ENCODE measurements around the gene AKAP12. TPM values are rescaled to one million over a fixed set of nuclear protein-coding genes. Genes with fewer than 3 reads are reported as not detected.

The AKAP12 gene
- polyA plus RNA-seq, 1 donor (not counting 4 experiments of a cell fraction or from before 2014, with no cell fraction given), result 0.56 TPM

DNA sequence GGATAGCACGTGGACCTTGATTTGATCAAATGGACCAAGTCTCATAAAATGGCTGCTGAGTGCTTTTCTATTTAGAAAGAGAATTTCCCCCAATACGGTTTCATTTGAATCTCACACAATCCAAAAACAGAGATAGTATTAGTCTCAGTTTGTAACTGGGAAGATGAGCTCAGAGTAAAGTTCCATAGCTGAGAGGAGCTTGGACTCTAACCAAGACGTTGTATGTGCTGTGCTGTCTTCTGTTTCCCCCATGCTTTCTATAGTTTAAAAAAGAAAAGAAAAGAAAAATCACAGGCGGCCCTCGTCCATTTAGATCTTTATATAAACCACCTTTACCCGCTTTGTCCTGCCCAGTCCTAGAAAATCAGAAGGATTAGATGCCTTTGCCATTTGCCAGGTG lies 58.1 kb downstream of the AKAP12 start:
- FAIRE-seq, result no peak
- Histone ChIP-seq H3K79me2 (ENCODE audit: control insufficient read depth, insufficient read depth, low read length) (no peaks in the 10 kb centered on the region), H2AFZ (ENCODE audit: control insufficient read depth, low read length) (no peak overlapping the region)

DNA sequence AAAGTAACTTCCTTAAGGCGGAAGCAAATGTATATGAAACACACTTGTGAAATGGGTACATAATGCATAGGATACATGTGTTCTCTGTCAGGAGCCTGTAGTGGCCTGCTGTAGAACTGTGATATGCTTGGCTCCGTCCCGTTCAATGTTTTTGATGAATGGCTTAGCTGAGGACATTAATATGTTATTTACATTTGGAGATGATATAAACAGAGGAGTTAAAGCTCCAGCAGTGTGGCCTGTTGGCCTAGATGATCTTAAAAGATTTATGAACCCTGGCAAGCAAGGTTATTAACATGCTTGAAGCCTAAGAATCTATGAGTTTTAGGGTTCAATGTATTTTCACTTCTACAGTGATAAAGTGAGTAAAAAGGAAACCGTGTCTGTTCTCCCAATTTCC lies 59.2 kb downstream of the AKAP12 start:
- H3K27ac ChIP-seq (ENCODE audit: control insufficient read depth, insufficient read depth, low read length), result no peak overlapping the region
- no peak overlapping the region for H3K9ac ChIP-seq (ENCODE audit: control insufficient read depth, extremely low read depth, insufficient read depth, low read length)
- no peaks in the 10 kb centered on the region for H3K36me3 ChIP-seq (ENCODE audit: control insufficient read depth in 2 of 2, extremely low read depth in 1 of 2, insufficient read depth in 2 of 2, low read length in 2 of 2)
- no peaks in the 10 kb centered on the region for H3K9me3 ChIP-seq (ENCODE audit: control insufficient read depth, low read depth, low read length)
- no peaks in the 10 kb centered on the region for H3K79me2 ChIP-seq (ENCODE audit: control insufficient read depth, insufficient read depth, low read length)
- no peaks in the 10 kb centered on the region for H3K9me1 ChIP-seq (ENCODE audit: control insufficient read depth, extremely low read depth, insufficient read depth, low read length)
- no peaks in the 10 kb centered on the region for H4K20me1 ChIP-seq (ENCODE audit: control insufficient read depth, extremely low read depth, insufficient read depth, low read length)
- DNase-seq (ENCODE audit: low read depth, low spot score), result no peak
- no peaks in the 10 kb centered on the region for H3K4me1 ChIP-seq (ENCODE audit: control insufficient read depth, extremely low read depth, insufficient read depth, low read length)
- TF ChIP-seq EZH2 (IDR thresholded peaks at IDR 0.05; ENCODE audit: low read length), result no peak
- TF ChIP-seq, protein P1, sequence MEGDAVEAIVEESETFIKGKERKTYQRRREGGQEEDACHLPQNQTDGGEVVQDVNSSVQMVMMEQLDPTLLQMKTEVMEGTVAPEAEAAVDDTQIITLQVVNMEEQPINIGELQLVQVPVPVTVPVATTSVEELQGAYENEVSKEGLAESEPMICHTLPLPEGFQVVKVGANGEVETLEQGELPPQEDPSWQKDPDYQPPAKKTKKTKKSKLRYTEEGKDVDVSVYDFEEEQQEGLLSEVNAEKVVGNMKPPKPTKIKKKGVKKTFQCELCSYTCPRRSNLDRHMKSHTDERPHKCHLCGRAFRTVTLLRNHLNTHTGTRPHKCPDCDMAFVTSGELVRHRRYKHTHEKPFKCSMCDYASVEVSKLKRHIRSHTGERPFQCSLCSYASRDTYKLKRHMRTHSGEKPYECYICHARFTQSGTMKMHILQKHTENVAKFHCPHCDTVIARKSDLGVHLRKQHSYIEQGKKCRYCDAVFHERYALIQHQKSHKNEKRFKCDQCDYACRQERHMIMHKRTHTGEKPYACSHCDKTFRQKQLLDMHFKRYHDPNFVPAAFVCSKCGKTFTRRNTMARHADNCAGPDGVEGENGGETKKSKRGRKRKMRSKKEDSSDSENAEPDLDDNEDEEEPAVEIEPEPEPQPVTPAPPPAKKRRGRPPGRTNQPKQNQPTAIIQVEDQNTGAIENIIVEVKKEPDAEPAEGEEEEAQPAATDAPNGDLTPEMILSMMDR (optimal IDR thresholded peaks at IDR 0.05 in 1 of 3, IDR thresholded peaks at IDR 0.05 in 1 of 3, conservative IDR thresholded peaks at IDR 0.05 in 1 of 3; ENCODE audit: extremely low read depth in 1 of 3, insufficient read depth in 2 of 3, low read length in 3 of 3), result no peak
- peaks cover 4% of the 10 kb centered on the region for H3K27me3 ChIP-seq (ENCODE audit: control insufficient read depth, extremely low read depth, insufficient read depth, low read length)
- dilution Hi-C loops (cut with MboI; ENCODE audit: extremely low pct_ligation_motif_present, low sequenced_read_pairs), result no loop called here
- no peak overlapping the region for H3K4me3 ChIP-seq (ENCODE audit: control insufficient read depth in 2 of 3, extremely low read depth in 1 of 3, insufficient read depth in 2 of 3, low read depth in 1 of 3, low read length in 3 of 3)
- H2AFZ ChIP-seq (ENCODE audit: control insufficient read depth, low read length), result no peak overlapping the region
- no peak overlapping the region for H3K4me2 ChIP-seq (ENCODE audit: control insufficient read depth, extremely low read depth, insufficient read depth, low read depth, low read length)
- no peak for FAIRE-seq

More for the DNA sequence above, 58.1 kb downstream of the AKAP12 start:
- H3K9me1 ChIP-seq (ENCODE audit: control insufficient read depth, extremely low read depth, insufficient read depth, low read length), result no peaks in the 10 kb centered on the region
- no peaks in the 10 kb centered on the region for H3K4me1 ChIP-seq (ENCODE audit: control insufficient read depth, extremely low read depth, insufficient read depth, low read length)
- H3K9me3 ChIP-seq (ENCODE audit: control insufficient read depth, low read depth, low read length), result no peaks in the 10 kb centered on the region
- dilution Hi-C loops (cut with MboI; ENCODE audit: extremely low pct_ligation_motif_present, low sequenced_read_pairs), result no loop called here
- no peaks in the 10 kb centered on the region for H4K20me1 ChIP-seq (ENCODE audit: control insufficient read depth, extremely low read depth, insufficient read depth, low read length)
- H3K27me3 ChIP-seq (ENCODE audit: control insufficient read depth, extremely low read depth, insufficient read depth, low read length), result peaks cover 4% of the 10 kb centered on the region
- H3K9ac ChIP-seq (ENCODE audit: control insufficient read depth, extremely low read depth, insufficient read depth, low read length), result no peak overlapping the region
- DNase-seq (ENCODE audit: low read depth, low spot score), result no peak
- H3K27ac ChIP-seq (ENCODE audit: control insufficient read depth, insufficient read depth, low read length), result no peak overlapping the region
- H3K4me3 ChIP-seq (ENCODE audit: control insufficient read depth in 2 of 3, extremely low read depth in 1 of 3, insufficient read depth in 2 of 3, low read depth in 1 of 3, low read length in 3 of 3), result no peak overlapping the region
- H3K36me3 ChIP-seq (ENCODE audit: control insufficient read depth in 2 of 2, extremely low read depth in 1 of 2, insufficient read depth in 2 of 2, low read length in 2 of 2), result no peaks in the 10 kb centered on the region
- TF ChIP-seq EZH2 (IDR thresholded peaks at IDR 0.05; ENCODE audit: low read length), result no peak
- TF ChIP-seq, protein P1 (optimal IDR thresholded peaks at IDR 0.05 in 1 of 3, IDR thresholded peaks at IDR 0.05 in 1 of 3, conservative IDR thresholded peaks at IDR 0.05 in 1 of 3; ENCODE audit: extremely low read depth in 1 of 3, insufficient read depth in 2 of 3, low read length in 3 of 3), result no peak
- no peak overlapping the region for H3K4me2 ChIP-seq (ENCODE audit: control insufficient read depth, extremely low read depth, insufficient read depth, low read depth, low read length)
